ENCODE measurements around the gene GAREM1.
A peak's percentile ranks its signal among the peaks of the same experiment; 100 is the strongest.
"Not testable (repeated sequence)": the region's sequence is repeated elsewhere in the genome, so short reads cannot be mapped to it uniquely, and the experiment has no call there.

The GAREM1 gene

GRCh38 chr18:32470714-32471633 is at the start of gene GAREM1:
TSS of gene GAREM1 (minus strand) at chr18:32470882. CDS start at chr18:32470428, 454 bp downstream.
- peak; percentile 64 for DNase-seq (ENCODE audit: low read depth)

- no peak for DNase-seq (ENCODE audit: low read depth)
Measured at GRCh38 chr18:32511147-32511546, 40.5 kb upstream of the GAREM1 start.

GRCh38 chr18:32509111-32509510 is 38.4 kb upstream of the GAREM1 start:
- DNase-seq (ENCODE audit: low read depth), result no peak

GRCh38 chr18:32507093-32507492 is 36.4 kb upstream of the GAREM1 start:
- no peak for DNase-seq (ENCODE audit: low read depth)

DNA sequence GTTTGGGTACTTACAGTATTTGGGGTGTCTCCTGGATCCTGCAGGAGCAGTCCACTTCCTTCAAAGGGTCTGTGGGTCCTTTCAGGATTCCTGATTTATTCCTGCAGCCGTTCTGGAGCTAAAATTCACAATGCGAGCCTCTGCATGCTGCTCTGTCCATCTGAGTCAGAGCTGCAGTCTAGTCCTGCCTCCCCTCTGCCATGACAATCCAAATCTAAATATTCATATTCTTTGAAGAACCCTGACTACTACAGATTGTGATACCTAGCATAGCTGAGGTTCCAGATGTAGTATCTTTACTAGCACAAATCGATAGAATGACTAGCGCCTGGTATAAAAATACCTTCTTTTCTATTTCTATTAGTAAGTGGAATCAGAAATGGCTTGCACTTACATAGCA is 31.3 kb upstream of the GAREM1 start:
- DNase-seq (ENCODE audit: low read depth), result no peak

DNA sequence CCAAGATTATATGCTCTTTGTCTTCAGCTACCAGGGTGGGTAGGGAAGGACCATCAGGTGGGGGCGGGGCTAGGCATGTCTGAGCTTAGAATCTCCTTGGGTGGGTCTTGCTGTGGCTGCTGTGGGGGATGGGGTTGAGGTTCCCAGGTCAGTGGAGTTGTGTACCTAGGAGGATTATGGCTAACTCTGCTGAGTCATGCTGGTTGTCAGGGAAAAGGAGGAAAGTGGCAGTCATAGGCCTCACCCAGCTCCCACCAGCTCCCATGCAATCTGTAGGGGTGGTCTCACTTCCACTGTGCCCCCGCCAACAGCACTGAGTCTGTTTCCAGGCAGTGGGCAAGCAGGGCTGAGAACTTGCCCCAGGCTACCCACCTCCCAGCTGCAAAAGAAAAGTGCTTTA is 30.6 kb upstream of the GAREM1 start:
- not testable (repeated sequence) for DNase-seq (ENCODE audit: low read depth)

DNA sequence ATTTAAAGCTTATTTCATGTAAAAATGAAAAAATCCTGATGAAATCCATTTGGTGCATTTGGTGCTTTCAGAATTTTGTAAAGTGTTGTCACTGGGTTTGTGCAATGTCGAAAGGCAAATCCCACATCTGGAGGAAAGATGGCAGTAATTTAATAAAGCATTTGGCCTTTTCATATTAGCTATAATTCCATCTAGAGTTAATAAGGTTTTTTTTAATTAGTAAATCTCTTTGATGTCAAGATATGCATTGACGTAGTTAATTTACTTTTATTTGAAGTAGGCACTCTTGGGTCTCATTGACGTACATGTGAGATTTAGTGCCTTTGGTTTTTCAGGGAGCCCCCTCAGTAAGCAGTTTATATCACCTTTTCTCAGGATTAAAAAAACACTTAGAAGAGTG is 12.3 kb upstream of the GAREM1 start:
- no peak for DNase-seq (ENCODE audit: low read depth)

DNA sequence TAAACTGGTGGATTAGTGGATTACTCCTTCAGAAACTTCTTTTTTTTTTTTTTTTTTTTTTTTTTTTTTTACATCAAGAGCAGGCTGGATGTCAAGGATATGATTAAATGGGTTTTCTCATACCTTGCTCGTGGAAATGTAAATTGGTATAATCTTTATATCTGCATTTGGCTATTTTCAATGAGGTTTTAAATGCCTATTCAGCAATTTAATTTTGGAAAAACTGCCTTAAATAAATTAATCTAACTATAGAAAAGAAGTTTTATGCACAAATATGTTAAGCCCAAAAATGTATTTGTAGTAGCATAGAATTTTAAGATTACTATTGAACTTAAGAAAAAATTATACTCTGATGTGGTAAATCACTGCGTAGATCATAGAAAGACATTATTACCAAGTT is 11.4 kb upstream of the GAREM1 start:
- DNase-seq (ENCODE audit: low read depth), result no peak

DNA sequence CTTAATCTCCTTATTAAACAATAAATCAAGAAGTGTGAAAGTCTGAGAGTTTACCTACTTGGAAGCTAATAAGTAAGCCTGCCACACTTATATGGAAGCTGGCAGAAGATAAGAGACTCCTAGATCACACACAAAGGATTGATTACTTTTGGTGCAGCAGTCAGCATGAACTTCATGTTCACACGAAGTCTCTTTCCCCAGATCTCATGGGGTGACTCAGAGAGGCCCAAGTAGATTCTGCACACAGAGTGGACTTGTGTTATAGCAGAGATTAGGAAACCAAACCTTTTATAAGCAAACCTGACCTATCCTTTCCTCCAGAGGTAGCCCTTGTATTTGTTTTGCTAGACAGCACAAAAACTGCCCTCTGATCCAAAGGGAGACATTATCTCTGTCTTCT is 9.9 kb upstream of the GAREM1 start:
- no peak for DNase-seq (ENCODE audit: low read depth)

GRCh38 chr18:32478807-32479206 is 8.1 kb upstream of the GAREM1 start:
- no peak for DNase-seq (ENCODE audit: low read depth)

- no peak for DNase-seq (ENCODE audit: low read depth)
Measured at GRCh38 chr18:32478317-32478716, 7.6 kb upstream of the GAREM1 start.

DNA sequence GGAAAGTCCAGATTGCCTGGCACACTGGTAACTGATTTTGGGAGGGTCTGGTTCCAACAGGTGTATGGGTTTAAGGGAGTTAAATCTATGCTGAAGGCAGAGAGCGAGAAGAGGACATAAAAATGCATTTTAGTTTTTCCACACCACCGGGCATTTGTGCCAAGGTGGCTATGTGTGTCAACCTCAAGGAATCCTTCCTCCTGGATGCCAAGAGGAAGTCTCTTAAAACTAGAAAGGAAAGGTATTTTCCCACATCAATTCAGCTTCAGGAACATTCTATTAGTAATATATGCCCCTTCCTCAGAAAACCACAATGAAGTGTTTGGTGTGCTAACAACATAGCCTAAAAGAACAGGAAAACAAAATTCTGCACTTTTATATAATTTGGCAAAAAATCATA is 5.4 kb upstream of the GAREM1 start:
- no peak for DNase-seq (ENCODE audit: low read depth)

- DNase-seq (ENCODE audit: low read depth), result not testable (repeated sequence)
Measured at GRCh38 chr18:32475069-32475468, 4.4 kb upstream of the GAREM1 start.

- DNase-seq (ENCODE audit: low read depth), result no peak
Measured at GRCh38 chr18:32473325-32473724, 2.6 kb upstream of the GAREM1 start.

- no peak for DNase-seq (ENCODE audit: low read depth)
Measured at GRCh38 chr18:32472841-32473240, 2.2 kb upstream of the GAREM1 start.

DNA sequence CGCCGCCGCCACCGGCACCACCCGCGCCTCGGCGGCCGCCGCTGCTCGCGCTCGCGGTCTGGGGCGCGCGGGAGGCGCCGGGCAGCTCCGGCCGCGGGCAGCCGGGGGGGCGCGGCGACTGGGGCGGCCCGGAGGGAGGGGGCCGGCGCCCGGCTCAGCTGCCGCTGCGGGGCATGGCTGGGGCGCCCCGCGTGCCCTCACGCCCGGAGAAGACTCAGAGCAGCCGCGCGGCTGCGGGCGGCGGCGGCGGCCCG is 295 bp downstream of the GAREM1 start:
- DNase-seq (ENCODE audit: low read depth), result no peak

GRCh38 chr18:32469691-32470459 is 807 bp downstream of the GAREM1 start:
- DNase-seq (ENCODE audit: low read depth), result no peak

DNA sequence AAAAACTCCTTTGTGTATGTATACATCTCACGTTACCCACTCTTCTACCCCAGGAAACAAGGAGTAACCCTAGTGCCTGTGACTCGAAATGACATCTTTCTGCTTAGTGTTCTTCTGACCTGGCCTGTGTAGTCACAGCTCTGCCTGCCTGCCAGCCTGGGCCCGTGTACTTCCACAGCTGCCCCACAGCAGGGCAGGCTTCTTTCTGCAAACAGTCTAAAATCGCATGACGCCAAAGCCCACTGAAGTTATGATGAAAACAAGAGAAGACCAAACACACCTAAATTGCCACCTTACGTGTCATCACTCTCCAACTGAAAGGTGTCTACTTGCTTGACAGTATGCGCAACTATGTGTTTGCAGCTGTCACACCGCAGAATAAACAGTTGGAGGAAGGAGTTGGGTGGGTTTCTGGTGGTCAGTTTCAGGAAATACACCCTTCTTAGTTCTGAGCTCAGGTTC is 1.5 kb downstream of the GAREM1 start:
- no peak for DNase-seq (ENCODE audit: low read depth)

GRCh38 chr18:32468147-32468845 is 2.4 kb downstream of the GAREM1 start:
- DNase-seq (ENCODE audit: low read depth), result no peak

GRCh38 chr18:32461709-32462272 is 8.9 kb downstream of the GAREM1 start:
- no peak for DNase-seq (ENCODE audit: low read depth)

DNA sequence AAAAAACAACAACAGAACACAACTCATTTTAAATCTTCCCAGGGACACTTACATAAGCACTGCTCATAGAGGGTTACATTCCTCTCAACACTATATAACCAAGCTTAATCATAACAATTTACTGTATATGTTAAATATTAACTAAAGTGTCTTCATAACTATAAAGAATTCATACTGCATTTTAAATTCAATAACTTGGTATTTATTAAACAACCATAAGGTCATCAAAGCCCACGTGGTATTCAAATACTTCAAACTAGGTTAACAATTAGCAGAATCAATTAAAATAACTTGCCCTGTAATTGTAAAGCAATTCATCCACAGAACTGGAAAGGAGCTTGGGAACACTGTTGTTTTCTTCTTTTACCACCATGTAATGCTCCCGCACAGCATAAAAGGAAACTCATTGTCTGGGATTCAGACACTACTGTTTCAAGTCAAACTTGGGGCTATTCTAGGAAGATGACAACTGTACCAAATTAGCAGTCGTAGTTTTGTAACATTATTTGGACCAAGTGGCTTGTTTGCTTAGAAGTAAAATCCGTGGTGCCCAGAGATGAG is 10.4 kb downstream of the GAREM1 start:
- DNase-seq (ENCODE audit: low read depth), result no peak
